K562 (cell line): ENCODE measurements around the gene EGR4. TPM values are rescaled to one million over a fixed set of nuclear protein-coding genes. Genes with fewer than 3 reads are reported as not detected.
A peak's percentile ranks its signal among the peaks of the same experiment; 100 is the strongest.

Source experiments
- CTBP1 ChIP-seq: fragments of 450-650 bp; IDR thresholded peaks from 2 replicates; pipeline ENCODE4 v1.6.1; 2016; ENCODE audit warnings: borderline replicate concordance
- RB1 ChIP-seq: fragments of 450-650 bp; IDR thresholded peaks from 2 replicates; pipeline ENCODE4 v1.6.1; 2017; ENCODE audit warnings: low read depth, mild to moderate bottlenecking
- STAG1 ChIP-seq: sonication (generic); formaldehyde crosslinking; IDR thresholded peaks from 2 replicates; pipeline ENCODE4 v1.5.0; 2020; ENCODE audit warnings: missing genetic modification reagents, borderline replicate concordance
- TOE1 ChIP-seq, 2 experiments: fragments of 450-650 bp in 1 of 2; sonication (generic) in 1 of 2; formaldehyde crosslinking in 1 of 2; IDR thresholded peaks; 2 replicates each; pipeline versions ENCODE4 v1.7.1 to v1.8.0; 2016 to 2022; ENCODE audit warnings: borderline replicate concordance in 2 of 2, mild to moderate bottlenecking in 2 of 2, antibody characterized with exemption in 1 of 2, inconsistent platforms in 1 of 2, low read depth in 1 of 2, missing genetic modification reagents in 1 of 2, moderate library complexity in 1 of 2
- polyA plus RNA-seq, 8 experiments: library from polyadenylated mRNA; depleted of rRNA in 4 of 8; stranded (reverse) in 5 of 8; unstranded in 3 of 8; fragments of >200 nt; fragmentation: Nextera tagmentation in 2 of 8; fragmentation: Illumina TruSeq in 1 of 8; extraction: Ambion mirVana in 2 of 8; extraction: Trizol in 1 of 8; gene quantifications; 2 replicates each; pipeline versions ENCODE4 v1.2.1 to v1.2.3, GENCODE V29; 2011 to 2014; ENCODE audit warnings: inconsistent platforms in 1 of 8, missing spikeins in 1 of 8
- total RNA-seq, 7 experiments: library from RNA; depleted of rRNA in 6 of 7; stranded (reverse); fragments of >200 nt in 6 of 7; fragmentation: Illumina TruSeq in 2 of 7; extraction: Trizol in 2 of 7; gene quantifications; 2 replicates each; pipeline versions ENCODE4 v1.2.1 to v1.2.3, GENCODE V29; 2011 to 2021; ENCODE audit warnings: low replicate concordance in 1 of 7
- TF ChIP-seq, protein P1 (sequence below): fragments of 200-400 bp; formaldehyde crosslinking; IDR thresholded peaks from 2 replicates; pipeline ENCODE4 v1.6.1; 2017; ENCODE audit warnings: mild to moderate bottlenecking, low read depth, low read length, moderate library complexity

EGR4 gene
- total and polyA plus RNA-seq, 9 of the 15 experiments (the other 6 are each of a cell fraction or from before 2014, with no cell fraction given), result not detected

DNA sequence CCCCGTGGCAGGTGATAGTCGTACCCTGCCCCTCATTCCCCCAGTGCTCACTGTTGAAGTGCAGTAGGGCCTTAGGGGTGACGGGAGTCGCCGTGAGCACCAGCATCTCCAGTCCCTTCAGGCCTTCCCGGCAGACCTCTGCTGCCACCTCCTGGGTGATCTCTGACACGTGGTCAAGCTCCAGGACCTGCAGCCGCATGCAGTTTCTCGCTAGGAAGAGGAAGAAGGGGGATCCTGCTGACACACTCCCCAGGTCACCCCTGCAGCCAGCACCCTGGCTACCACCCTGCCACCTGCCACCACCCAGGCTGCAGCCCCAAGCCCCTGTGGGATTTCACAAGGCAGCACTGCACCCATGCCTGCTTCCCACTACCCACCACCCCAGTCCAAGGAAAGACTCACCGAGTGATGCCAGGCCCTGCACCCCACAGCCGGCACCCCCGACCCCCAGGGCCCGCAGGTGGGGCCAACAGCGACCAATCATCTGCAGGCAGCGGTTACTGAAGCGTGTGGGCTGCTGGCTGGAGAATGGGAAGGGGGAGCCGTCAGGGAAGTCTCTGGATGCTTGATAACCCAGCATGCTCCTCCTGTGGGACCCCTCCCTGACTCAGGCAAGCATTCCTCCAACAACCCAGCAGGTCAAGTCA lies 32.9 kb downstream of the EGR4 start (continued):
- peak; percentile 38; the same call in 1 of the 2 replicates for TF ChIP-seq CTBP1
- TF ChIP-seq STAG1 (CRISPR knock-in tag), result peak; percentile 37; the same call in 1 of the 2 replicates
- TF ChIP-seq RB1, result peak; percentile 19; the same call in 1 of the 2 replicates
- TF ChIP-seq, protein P1, sequence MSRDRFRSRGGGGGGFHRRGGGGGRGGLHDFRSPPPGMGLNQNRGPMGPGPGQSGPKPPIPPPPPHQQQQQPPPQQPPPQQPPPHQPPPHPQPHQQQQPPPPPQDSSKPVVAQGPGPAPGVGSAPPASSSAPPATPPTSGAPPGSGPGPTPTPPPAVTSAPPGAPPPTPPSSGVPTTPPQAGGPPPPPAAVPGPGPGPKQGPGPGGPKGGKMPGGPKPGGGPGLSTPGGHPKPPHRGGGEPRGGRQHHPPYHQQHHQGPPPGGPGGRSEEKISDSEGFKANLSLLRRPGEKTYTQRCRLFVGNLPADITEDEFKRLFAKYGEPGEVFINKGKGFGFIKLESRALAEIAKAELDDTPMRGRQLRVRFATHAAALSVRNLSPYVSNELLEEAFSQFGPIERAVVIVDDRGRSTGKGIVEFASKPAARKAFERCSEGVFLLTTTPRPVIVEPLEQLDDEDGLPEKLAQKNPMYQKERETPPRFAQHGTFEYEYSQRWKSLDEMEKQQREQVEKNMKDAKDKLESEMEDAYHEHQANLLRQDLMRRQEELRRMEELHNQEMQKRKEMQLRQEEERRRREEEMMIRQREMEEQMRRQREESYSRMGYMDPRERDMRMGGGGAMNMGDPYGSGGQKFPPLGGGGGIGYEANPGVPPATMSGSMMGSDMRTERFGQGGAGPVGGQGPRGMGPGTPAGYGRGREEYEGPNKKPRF, result no peak
- 0 out of 2 replicates have a peak, but pooled peaks have one; percentile 17 for TF ChIP-seq TOE1 (IDR thresholded peaks at IDR 0.05; ENCODE audit: borderline replicate concordance)
- TF ChIP-seq TOE1 (CRISPR knock-in tag; IDR thresholded peaks at IDR 0.05; ENCODE audit: borderline replicate concordance, low read depth), result no peak
